NCI-H187 treated with DMSO at 0.1 percent for 48 hours (cell line): ENCODE results near the gene IGFL1.
"Not testable (repeated sequence)": the region's sequence is repeated elsewhere in the genome, so short reads cannot be mapped to it uniquely, and the experiment has no call there.

Experiments
- DNase-seq: peaks from one replicate; lab custom pipeline; 2025; lab: John Stamatoyannopoulos, UW

Gene IGFL1

DNA sequence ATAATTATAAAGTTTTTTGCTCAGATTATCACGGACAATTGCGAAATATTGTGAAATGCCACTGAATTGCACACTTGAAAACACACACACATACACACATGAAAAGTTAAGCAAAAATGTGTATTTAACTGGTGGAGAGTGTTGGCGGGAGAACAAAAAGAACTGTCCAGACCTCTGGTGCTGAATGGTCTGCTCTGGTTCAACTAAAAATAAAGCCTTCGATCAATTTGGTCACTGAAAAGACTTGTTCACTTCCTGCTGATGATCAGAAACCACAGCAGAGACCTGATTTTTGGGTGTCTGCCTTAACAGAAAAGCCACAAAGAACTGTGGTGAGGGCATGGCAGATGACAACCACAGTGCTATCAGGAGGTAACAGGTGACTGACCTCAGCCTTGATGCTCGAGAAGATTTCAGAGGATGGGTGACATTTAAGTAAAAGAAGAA, 4.0 kb upstream of the IGFL1 start:
- no peak for DNase-seq

DNA sequence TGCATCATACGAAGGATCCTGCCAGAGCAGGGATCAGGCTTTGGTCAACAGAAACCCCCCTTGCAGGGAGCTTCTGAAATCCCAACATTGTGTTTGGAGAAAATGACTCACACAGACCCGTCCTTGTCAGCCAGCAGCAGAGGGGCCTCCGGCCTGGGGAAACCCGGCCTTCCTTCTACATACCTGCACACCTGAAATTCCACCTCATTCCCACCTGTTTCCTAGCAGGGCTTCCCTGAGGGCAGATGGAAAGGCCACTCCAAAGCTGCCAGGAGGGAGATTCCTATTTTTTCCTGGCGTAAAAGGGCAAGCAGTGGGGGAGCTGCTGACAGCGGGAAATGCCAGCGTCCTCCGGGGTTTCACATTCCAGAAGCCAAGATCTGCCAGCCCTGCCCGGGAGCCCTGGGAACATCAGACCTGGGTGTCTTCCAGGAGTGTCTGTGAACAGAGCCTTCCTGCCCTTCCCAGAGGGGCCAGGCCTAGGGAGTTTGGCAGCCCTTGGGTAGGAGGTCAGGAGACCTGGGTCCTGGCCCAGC, 3.0 kb upstream of the IGFL1 start:
- no peak for DNase-seq

DNA sequence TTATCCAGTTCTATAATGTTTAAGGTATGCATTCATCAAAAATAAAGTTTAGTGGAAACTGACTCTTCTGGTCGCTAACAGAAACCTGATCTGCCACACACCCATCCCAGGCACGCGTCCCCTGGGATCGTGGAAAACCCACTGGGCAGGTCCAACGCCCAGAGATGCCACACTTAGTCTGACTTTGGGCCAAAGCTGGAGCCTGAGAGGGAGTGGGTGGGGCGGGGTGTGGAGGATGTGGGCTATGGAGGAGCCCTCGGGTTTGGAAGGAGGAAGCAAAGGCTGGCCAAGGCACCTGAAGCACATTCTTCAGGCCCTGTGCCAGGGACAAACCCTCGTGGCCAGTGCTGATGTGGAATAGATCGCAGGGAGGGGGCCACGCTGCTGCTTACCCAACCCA, 2.5 kb downstream of the IGFL1 start:
- no peak for DNase-seq

DNA sequence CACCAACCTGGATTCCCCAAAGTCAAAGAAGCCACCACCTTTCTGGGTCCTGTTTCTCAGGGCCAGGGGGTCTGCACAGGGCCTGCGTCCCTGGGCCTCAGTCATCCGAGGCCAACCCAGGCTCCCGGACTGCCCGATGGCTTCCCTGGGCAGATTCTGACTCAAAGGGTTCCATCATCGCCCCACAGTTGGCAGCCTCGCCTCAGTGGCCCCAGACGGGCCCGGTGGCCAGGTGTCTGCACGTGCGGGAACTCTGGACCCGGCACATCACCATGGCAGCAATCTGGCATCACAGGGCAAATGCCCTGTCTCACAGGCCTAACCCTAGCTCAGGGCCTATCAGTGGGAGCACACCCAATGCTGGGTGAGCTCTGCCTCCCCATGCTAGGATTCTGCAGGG, 2.9 kb downstream of the IGFL1 start:
- DNase-seq: no peak

DNA sequence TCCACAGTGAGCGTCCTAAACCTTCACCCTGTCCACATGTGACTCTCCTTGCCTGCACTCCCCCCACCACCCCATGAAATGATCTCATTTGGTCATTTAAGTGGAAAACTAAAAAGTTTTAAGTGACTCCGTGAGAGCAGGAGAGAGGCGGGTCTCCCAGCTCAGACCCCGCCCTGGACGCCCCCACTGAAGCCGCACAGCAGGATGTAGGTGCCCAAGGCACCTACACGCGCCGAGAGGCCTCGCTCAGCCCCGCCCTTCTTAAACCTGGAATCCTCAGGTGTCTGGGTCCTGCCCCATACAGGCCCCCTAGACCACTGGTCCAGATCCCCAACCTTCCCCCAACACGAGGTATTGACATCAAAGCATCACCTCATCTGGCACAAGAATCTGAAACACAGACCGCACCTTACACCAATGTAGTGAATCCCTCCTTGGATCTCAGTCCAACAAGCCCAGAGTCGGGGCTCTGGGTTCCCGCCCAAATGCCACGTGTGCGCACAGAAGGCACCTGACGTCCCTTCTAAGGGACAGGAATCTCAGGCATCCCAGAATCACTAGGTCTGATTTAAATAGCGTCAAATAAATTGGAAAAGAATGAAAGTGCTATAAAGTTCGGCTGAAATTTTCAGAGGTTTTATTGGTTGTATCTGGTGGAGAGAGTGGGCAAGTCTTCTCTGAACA, 3.5 kb downstream of the IGFL1 start:
- DNase-seq: no peak

DNA sequence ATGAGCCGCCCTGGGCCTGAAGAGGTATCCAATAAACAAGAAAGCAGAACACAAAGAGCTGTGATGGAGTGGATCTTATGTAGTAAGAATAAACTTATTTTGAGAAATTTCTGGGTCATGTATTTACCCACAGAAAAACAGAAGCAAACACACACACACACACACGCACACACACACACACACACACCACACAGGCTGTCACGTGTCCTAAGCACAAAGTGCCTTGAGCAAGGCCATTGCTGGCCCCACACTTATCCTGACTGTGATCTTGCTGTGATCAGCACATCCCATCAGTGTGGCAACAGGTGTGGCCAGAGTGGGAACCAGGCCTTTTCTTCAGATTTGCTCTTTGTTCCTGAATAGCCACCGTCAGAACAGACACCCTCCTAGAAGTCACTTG, 4.3 kb downstream of the IGFL1 start:
- not testable (repeated sequence) for DNase-seq

DNA sequence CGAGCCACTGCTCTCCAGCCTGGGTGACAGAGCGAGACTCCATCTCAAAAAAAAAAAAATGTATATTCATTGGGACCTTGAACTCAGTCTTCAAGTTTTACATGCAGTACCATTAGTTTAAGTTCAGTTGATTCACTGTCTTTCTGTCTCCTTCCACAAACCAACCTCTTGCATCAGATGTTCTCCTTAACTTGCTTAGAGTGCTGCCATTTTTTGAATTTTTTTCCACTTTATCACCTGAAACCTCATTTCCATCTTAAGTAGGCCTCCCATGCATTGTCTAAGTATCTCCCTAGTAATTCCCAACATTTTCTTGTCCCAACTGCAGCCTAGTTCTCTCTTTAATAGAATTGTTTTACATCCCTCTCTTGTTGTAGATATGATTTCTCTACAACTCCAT, 8.6 kb downstream of the IGFL1 start:
- DNase-seq: not testable (repeated sequence)

DNA sequence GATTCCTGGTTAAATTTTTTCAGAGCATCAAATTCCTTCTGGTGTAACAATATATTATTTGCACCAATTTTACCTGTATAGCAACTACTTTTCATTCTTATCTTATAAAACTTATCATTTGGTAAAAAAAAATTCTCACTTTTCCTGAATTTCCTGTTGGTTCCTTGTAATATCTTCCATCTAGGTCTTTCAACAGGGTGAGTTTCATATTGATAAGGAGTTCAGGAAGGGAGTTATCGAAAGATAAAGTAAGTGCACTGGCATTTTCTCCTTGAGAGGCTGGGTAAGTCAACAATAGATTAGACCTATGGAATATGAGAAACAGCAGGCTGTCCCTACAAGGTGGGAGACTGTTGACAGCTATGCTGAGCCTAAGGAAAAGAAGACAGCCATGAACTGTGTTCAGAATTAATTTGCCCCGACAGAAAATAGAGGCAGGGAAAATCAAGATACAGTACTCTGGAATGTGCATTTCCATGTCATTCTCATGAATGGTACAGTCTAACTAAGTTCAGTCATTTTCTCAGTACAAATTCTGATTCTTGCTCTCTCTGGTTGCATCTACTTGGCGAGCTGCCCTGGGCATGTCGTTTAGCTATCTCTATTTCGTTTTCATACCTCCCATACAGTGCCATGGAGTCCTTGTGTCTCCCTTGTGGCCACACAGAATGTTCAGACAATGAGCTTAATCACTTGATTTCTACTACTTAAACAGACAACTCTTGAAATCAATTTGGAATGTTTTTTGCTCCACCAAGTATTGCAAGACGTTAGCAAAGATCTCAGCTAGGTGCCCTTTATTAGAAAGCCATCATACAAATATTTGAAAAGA, 9.9 kb downstream of the IGFL1 start:
- no peak for DNase-seq

DNA sequence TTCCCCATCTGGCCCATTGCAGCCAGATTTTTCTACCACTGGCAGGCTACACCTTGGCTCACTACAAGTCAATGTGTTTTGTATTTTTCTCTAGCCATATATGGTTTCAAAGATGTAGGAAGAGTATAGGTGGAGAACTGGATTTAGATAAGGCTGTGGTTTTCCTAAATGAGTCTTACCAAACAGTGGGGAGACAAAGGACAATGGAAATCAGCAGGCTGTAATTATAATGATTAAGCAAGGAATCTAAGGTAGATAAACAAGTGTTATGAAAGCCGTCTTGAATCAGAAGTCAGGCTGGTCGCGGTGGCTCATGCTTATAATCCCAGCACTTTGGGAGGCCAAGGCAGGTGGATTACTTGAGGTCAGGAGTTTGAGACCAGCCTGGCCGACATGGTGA, 11.2 kb downstream of the IGFL1 start:
- no peak for DNase-seq

DNA sequence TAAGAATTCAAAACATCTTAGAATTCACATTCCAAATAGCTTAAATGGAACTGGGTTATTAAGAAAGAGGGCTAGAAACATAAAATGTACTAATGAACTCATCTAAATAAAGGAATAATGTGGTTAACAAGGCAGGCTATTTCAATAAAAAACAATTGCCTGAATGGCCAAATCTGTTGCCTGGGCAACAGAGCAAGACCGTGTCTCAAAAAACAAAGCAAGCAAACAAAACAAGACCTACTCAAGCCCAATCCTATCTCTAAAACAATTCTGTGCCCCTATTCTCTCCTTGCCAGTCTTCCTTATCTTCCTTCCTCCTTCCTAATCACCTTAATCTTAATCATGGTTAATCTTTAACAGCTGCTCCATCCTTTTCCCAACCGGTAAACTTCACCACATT, 12.1 kb downstream of the IGFL1 start:
- DNase-seq: no peak

DNA sequence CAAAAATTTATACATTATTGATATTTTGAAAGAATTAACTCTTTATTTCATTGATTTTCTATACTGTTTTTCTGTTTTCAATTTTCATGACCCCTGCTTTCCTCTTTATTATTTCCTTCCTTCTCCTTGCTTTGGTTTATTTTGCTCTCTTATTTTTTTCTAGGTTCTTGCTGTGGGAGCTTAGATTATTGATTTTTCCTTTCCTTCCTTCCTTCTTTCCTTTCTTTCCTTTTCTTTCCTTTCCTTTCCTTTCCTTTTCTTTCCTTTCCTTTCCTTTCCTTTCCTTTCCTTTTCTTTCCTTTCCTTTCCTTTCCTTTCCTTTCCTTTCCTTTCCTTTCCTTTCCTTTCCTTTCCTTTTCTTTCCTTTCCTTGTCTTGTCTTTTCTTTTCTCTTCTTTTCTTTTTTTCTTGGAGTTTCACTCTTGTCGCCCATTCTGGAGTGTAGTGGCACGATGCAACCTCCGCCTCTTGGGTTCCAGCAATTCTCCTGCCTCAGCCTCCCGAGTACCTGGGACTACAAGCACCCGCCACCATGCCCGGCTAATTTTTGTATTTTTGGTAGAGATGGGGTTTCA, 13.6 kb downstream of the IGFL1 start:
- not testable (repeated sequence) for DNase-seq

DNA sequence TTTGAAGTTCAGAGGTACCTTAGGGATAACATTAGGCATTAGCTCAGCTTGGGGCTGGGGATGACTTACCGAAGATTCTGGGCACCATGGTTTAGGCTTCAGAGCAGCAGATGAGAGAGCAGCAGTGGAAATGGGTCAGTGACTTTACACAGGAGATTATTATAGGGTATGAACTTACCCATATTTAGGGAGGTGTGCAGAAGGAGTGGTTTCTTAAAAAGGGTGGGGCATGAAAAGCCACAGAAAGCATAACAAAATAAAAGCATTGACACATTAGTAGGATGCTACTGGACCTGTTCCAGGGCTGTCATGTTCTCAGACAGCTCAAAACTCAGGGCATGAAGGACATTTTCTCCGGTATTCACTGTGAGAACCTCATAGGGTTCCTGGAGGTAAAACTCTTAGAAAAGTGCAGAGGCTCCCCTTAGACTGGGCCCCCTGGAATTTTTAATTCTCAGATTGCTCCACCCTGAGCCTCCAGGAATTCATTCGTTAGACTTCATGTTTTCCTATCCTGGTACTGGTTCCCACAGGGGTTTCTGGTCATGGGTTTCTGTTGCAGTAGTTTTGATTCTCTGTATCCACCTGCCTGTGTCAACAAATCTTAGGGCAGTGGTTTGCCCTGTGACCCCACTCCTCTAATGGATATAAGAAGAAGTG, 20.7 kb downstream of the IGFL1 start:
- DNase-seq: no peak

DNA sequence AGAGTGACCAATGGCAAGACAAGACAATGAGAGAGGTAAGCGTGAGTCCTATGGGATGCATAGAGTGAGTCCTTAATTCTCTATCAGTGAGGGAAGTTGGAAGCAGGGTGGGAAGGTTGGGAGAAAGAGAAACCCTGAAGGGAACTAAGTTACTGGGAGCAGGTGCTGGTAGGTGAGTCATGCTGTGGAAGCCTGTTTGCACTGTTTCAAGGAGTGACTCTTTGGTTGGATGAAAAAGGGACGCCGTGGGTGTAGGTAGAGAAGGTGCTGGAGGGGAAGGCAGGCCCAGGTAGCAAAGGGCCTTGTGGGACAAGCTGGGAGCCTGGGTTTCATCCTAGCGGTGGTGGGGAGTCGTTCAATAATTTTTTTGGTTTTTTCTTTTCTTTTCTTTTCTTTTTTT, 21.9 kb downstream of the IGFL1 start:
- no peak for DNase-seq

DNA sequence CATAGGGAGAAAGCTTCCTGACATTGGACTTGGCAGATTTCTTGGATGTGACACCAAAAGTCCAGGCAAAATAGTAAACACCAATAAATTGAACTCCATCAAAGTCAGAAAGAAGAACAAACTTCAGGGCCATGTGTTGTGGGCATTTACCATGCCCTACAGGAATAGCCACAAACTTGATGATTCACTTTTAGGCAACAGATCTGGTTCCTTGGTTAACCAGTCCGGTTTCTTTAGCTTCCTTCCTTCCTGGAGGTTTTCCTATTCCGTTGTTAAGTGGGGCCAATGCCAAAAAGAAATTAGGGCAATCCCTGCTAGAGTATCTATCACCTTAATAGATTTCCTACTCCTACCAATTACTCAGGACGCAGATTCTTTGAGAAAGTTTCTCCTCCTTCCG, 25.2 kb downstream of the IGFL1 start:
- DNase-seq: no peak

DNA sequence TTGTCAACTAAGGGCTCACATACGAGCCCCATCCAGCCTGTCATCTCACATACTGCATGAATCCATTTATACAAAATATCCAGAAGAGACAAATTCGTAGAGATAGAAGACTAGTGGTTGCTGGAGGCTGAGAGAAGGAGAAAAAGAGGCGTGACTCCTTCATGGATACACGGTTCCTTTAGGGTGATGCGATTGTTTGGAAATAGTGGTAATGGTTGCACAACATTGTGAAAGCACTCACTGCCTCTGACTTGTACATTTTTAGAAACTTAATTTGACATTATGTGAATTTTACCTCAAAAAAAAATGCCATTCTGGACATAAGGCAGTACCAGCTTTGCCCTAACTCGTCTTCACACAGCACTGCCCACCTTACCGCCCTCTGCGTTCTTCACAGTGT, 27.3 kb downstream of the IGFL1 start:
- no peak for DNase-seq

DNA sequence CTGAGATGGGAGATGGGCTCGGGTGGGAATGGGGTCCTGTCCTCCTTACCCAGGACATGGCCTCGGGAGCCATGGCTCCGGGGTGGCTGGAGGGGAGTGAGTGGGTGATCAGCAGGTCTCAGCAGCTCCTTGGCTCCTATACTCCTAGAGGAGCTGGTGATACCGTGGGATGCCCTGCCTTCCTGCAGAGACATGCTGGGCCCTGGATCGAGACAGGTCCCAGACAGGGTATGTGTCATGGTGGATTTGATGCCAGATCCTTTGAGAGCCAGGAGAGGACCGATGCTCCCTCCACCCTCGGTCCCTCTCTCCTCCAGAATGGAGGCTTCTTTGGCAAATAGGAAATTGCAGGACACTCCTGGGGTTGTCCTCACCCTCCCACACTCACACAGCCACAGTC, 32.0 kb downstream of the IGFL1 start:
- DNase-seq: not testable (repeated sequence)

DNA sequence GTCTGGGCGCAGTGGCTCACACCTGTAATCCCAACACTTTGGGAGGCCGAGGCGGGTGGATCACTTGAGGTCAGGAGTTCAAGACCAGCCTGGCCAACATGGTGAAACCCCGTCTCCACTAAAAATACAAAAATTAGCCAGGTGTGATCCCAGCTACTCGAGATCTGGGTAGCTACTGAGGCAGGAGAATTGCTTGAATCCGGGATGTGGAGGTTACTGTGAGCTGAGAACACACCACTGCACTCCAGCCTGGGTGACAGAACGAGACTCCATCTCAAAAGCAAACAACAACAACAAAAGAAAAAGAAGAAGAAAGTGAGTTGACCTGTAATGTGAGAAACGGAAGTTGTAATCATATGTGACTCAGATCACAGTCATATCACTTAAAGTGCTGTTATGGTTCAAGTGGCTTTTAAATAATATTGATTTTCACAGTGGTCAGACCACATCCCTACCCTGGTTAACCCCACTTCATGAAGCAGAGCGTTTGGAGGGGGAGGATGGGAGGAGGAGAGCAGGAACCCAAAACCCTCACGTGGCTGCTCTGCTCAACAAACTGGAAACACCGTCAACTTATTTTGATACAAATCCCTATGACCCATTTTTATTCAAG, 33.2 kb downstream of the IGFL1 start:
- DNase-seq: not testable (repeated sequence)

DNA sequence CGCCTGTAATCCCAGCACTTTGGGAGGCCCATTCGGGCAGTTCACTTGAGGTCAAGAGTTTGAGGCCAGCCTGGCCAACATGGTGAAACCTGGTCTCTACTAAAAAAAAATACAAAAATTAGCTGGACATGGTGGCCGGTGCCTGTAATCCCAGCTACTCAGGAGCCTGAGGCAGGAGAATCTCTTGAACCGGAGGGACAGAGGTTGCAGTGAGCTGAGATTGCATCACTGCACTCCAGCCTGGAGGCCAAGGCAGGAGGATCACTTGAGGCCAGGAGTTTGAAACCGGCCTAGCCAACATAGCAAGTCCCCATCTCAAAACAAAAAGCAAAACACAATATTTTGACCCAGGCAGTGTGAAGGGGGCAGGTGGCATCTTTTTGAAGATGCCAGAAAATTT, 35.3 kb downstream of the IGFL1 start:
- not testable (repeated sequence) for DNase-seq

DNA sequence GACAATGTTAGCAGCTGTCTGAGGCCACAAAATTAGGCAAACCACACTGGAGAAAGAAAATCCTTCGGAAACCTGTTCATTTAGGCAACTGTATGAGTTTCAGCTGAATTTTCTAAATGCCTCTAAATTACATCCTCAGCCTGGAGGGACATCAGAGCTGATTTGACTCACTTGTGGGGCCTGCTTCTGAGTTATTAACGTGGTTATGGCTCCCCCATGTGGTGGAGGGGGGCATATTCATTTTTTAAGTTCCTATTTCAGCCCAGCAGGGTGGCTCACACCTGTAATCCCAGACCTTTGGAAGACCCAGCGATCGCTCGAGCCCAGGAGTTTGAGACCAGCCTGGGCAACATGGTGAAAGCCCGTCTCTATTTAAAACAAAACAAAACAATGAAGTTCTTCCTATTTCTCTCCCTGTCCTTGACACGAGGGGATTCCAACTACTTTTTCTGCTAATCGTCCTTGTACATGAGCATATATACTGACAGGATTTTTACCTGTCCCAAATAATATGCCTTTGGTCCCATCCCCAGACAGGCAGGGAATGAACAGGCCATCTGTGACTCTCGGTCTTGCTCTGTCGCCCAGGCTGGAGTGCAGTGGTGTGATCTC, 35.8 kb downstream of the IGFL1 start:
- DNase-seq: peak; percentile 19

DNA sequence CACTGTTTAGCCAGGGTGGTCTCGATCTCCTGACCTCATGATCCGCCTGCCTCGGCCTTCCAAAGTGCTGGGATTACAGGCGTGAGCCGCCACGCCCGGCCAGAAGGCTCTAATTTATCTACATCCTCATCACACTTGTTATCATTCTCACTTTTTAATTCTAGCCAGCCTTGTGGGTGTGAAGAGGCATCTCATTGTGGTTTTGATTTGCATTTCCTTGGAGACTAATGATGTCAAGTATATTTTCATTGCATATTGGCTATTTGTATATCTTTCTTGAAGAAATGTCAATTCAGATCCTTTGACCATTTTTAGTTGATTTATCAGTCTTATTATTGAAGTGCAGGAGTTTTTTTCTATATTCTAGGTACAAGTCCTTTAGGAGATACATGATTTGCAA, 39.6 kb downstream of the IGFL1 start:
- DNase-seq: no peak

DNA sequence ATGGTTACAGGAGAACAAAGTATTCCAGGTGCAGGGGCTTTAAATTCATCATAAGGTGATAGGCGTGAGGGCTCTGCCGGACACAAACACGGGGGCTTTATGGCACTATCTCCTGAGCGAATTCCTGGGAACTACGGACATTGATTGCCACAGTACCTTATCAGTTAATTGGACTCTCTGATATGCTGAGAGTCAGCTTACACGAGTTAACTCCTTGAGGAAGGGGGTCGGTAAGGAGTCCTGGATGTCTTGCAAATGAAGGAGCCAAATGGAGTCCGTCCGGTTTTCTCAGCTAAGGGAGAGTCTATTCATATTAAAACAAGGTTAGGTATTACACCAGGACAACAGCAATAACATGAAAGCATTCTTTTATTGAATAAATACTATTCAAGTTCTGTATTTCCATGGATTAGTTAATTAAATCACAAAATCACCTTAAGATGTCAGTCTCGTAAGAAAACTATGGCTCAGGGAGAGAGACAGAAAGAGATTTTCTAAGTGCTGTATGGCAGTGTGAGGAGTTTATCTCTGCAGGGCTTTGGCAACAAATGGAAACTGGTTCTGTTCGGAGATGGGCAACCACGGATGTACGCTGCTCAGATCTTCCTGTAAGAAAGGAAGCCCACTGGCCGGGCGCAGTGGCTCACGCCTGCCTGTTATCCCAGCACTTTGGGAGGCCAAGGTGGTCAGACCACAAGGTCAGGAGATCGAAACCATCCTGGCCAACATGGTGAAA, 41.1 kb downstream of the IGFL1 start:
- no peak for DNase-seq
